Islet precursor cell (in vitro differentiated cells): ENCODE results near the gene KMT2C.
"Not testable (repeated sequence)": the region's sequence is repeated elsewhere in the genome, so short reads cannot be mapped to it uniquely, and the experiment has no call there.

ENCODE experiments used
- DNase-seq: peaks from one replicate; pipeline ENCODE4 v3.0.0-alpha.2; 2018

The KMT2C gene

GRCh38 chr7:152299542-152300143, 136.2 kb downstream of the KMT2C start:
- DNase-seq = not testable (repeated sequence)

DNA sequence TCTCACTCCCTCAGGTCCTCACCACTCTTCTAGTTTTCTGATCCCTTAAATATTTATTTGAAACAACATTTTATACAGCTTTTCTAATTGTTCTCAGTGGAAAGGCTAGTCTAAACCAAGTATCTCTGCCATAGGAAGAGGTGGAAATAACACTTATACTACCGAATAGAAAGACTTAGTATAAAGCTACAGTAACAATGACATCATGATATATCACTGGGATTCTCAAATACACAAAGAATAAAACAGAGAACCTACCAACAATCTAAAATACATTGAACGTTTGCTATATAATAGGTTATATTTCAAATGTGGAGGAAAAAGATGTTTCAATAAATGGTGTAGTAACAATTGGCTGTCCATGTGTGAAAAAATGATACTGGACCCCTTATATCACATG, 142.9 kb downstream of the KMT2C start:
- no peak for DNase-seq

- not testable (repeated sequence) for DNase-seq
Observed at GRCh38 chr7:152286972-152287371, 148.8 kb downstream of the KMT2C start.

DNA sequence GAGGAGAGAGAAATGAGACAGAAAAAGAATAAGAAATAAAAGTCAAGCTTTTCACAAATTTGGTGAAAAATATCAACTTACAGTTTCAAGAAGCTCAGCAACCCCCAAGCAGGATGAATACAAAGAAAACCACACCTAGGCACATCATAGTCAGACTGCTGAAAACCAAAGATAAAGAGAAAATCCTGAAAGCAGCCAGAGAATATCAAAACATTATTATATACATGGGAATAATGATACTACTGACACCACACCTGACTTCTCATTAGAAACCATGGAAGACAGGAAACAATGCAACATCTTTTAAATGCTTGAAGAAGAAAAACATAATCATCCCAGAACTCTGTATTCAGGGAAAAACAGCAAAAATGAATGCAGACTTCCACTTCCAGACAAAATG, 149.6 kb downstream of the KMT2C start:
- DNase-seq = not testable (repeated sequence)

- not testable (repeated sequence) for DNase-seq
Observed at GRCh38 chr7:152284998-152285397, 150.8 kb downstream of the KMT2C start.

- not testable (repeated sequence) for DNase-seq
Observed at GRCh38 chr7:152277687-152278086, 158.1 kb downstream of the KMT2C start.

DNA sequence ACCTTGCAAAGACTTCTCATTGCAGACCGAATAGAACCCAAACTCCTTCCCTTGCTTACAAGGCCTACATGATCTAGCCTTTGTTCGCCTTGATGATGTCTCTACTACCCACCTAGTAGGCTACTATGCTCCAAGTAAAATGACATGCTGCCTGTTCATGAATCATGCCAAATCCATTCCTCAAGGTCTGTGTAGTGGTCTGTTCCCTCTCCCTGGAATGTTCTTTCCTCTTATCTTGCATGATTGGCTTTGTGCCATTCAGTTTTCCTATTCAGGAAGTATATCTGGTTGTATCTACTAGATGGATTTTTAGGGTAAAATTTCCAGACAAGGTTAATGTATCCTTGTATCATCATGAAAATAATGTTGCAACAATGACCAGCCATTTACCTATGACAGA, 165.4 kb downstream of the KMT2C start:
- DNase-seq = not testable (repeated sequence)

DNA sequence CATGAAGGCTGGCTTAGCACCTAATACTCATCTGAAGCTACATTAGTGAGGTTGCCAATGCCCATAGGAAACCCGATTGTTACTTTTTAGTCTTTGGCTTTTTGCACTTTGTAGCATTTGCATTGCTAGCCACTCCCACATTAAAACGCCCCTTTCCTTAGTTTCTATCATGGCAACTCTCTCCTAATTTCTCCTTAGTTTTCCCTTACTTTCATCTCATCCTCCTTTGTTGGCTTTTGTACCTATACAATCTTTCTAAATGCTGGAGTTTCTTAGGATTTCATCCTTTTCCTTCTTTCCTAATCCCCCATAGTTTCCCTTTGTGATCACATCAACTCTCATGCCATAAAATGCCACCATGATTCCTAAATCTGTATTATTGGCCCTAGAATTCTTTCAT, 168.9 kb downstream of the KMT2C start:
- not testable (repeated sequence) for DNase-seq

- DNase-seq = not testable (repeated sequence)
Observed at GRCh38 chr7:152264915-152265314, 170.9 kb downstream of the KMT2C start.

DNA sequence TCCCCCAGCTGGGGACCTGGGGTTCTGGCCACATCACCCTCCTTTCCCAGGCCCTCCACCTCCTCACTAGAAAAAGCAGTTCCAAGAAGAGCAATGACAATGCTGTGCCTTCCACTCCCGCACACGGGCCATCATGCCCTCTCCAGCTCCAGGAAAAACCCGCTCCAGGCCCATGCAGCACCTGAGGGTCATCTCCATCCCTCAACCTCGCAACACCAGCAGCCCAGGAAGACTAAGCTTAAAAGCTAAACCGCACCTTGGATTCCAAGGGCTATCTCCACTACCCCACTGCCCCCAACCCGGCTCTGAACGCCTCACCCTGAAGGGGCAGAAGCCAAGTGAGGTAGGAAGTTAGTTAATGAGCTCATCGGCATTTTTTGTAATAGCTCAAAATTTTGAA, 173.7 kb downstream of the KMT2C start:
- DNase-seq = not testable (repeated sequence)

DNA sequence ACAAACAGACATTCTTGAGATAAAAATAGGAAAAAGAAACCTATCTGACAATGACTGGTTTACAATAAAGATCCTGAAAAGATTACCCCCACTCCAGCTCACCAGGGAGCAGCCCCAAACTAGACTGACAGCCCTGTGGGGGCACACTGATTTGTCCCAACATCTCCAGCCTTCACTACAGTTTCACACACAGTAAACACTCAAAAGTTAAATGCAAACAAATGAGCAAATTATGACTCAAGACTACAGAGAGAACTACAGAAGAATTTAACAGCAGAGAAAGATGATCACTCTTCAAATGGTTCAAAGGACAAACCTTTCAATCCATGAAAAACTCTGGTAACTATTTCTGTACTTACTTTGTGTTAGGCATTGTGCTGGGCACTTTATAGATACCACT, 176.2 kb downstream of the KMT2C start:
- not testable (repeated sequence) for DNase-seq

- not testable (repeated sequence) for DNase-seq
Observed at GRCh38 chr7:152247851-152248250, 188.0 kb downstream of the KMT2C start.

GRCh38 chr7:152245417-152245816, 190.4 kb downstream of the KMT2C start:
- not testable (repeated sequence) for DNase-seq

DNA sequence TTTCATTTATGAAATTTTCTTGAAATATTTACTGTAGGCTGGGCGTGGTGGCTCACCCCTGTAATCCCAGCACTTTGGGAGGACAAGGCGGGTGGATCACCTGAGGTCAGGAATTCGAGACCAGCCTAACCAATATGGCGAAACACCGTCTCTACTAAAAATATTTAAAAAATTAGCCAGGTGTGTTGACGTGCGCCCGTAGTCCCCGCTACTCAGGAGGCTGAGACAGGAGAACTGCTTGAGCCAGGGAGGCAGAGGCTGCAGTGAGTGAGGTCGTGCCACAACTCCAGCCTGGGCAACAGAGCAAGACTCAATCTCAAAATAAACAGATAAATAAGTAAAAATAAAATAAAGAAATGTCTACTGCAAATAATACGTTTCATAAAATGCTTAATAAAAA, 192.3 kb downstream of the KMT2C start:
- DNase-seq = not testable (repeated sequence)

GRCh38 chr7:152241301-152241700, 194.5 kb downstream of the KMT2C start:
- not testable (repeated sequence) for DNase-seq

DNA sequence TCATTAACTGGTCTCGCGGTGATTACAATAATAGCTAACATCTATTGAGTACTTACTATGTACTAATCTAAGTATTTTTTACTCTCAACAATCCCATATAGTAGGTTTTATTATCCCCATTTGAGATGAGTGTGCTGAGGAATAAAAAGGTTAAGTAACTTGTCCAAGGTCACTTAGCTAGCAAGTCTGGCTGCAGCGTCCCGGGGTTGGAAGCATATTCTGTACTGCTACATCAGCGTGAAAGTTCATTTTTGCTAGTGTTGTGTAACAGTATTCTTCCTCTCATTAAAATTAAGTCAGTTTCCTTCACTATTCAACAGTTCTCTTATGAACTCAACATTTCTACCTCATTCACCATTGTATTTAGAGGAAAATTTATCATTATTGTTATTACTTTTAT, 199.5 kb downstream of the KMT2C start:
- DNase-seq = not testable (repeated sequence)

- peak; percentile 60 for DNase-seq
Observed at GRCh38 chr7:152234421-152234820, 201.4 kb downstream of the KMT2C start.

GRCh38 chr7:152231089-152231488, 204.7 kb downstream of the KMT2C start:
- no peak for DNase-seq

GRCh38 chr7:152219556-152219955, 216.2 kb downstream of the KMT2C start:
- not testable (repeated sequence) for DNase-seq

DNA sequence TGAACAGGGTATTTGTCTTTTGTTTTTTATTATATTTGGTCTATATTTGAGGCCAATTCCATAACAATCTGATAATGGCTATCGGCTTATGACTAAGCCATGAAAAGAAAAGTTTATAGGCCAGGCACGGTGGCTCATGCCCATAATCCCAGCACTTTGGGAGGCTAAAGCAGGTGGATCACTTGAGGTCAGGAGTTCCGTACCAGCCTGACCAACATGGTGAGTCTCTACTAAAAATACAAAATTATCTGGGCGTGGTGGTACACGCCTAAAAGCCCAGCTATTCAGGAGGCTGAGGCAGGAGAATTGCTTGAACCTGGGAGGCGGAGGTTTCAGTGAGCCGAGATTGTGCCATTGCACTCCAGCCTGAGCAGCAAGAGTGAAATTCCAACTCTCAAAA, 227.0 kb downstream of the KMT2C start:
- not testable (repeated sequence) for DNase-seq

DNA sequence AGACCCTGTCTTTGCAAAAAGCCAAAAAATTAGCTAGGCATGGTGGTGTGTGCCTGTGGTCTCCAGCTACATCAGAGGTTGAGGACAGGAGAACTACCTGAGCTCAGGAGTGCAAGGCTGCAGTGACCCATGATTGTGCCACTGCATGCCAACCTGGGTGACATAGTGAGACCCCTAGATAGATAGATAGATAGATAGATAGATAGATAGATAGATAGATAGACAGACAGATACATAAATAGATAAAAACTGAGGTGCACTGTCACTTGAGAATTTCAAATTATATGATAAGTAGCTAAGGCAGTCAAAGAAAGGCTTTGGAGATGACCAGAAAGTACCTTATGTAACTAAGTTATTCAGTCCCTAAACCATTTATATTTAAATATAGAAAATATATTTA, 231.4 kb downstream of the KMT2C start:
- not testable (repeated sequence) for DNase-seq

DNA sequence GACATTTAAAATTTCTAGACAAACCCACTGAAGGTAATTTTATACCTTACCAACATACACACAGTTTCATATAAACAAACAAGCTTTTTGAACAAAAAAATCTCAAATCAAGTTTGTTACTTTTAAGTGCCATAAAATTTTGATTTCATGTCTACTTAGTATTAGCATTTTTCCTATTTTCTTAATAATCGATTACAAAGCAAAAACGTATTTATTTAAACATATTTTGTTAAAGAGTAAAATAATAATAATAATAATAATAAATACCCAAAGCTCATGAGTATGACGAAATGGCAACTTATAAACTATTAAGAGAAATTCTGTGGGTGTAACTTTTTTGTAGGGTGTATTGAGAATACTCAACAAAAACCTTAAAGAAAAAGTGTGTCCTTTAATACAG, 232.7 kb downstream of the KMT2C start:
- DNase-seq = no peak

DNA sequence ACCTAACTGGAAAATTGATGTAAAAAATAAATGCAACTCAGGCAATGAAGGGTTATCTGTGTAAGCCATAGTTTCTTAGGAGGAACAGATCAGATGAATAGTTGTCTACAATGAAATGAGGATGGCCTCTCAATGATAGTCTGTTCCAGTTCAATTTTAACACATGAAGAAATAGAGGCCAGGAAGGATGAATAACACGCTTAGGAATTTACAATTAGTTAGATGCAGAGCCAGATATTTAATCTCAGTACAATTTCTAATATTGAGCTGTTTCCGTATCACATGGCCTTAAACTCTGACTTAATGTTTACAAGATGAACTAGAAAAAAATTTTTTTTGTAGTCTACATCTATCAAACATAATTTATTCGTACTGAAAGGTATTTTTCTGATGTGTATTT, 233.7 kb downstream of the KMT2C start:
- no peak for DNase-seq

DNA sequence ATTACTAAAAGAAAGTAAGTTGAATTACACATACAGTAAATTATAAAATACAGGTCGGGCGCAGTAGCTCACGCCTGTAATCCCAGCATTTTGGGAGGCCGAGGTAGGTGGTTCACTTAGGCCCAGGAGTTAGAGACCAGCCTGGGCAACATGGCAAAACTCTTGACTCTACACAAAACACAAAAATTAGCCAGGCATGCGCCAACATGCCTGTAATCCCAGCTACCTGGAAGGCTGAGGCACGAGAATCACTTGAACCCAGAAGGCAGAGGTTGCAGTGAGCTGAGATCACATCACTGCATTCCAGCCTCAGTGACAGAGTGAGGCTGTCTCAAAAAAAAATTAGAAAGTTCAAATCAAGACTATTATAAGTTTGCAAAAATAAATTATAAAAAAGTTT, 235.4 kb downstream of the KMT2C start:
- no peak for DNase-seq

DNA sequence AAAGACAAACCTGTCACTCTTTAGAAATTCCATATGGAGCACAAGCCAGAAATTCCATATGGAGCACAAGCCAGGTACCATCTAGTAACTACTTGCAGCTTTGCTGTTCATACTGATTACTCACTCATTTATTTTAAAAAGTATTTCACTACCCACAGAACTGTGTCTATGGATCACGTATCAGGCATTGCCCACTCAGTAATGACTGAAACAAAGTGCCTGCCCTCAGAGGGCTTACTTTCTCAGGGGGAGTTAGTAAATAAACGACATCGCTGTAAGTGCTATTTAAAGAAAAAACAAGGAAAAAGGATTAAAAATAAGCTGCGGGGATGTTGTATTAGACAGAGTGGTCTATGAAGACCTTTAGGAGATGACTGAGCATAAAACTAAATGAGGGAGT, 239.4 kb downstream of the KMT2C start:
- DNase-seq = no peak
